Measurements from ENCODE around the gene LTF.

- TF ChIP-seq POLR2AphosphoS5 (IDR thresholded peaks at IDR 0.05; ENCODE audit: low read depth) = no peak
- TF ChIP-seq CTCF (conservative IDR thresholded peaks at IDR 0.05; ENCODE audit: low read depth in 2 of 2) = no peak
- no peak for TF ChIP-seq ZNF331 (CRISPR knock-in tag; IDR thresholded peaks at IDR 0.05; ENCODE audit: low read depth)
- TF ChIP-seq CREB1 (CRISPR knock-in tag; IDR thresholded peaks at IDR 0.05; ENCODE audit: low read depth) = no peak
- TF ChIP-seq EZH2 (IDR thresholded peaks at IDR 0.05; ENCODE audit: low read depth, unreplicated experiment) = no peak
- TF ChIP-seq, protein P1, sequence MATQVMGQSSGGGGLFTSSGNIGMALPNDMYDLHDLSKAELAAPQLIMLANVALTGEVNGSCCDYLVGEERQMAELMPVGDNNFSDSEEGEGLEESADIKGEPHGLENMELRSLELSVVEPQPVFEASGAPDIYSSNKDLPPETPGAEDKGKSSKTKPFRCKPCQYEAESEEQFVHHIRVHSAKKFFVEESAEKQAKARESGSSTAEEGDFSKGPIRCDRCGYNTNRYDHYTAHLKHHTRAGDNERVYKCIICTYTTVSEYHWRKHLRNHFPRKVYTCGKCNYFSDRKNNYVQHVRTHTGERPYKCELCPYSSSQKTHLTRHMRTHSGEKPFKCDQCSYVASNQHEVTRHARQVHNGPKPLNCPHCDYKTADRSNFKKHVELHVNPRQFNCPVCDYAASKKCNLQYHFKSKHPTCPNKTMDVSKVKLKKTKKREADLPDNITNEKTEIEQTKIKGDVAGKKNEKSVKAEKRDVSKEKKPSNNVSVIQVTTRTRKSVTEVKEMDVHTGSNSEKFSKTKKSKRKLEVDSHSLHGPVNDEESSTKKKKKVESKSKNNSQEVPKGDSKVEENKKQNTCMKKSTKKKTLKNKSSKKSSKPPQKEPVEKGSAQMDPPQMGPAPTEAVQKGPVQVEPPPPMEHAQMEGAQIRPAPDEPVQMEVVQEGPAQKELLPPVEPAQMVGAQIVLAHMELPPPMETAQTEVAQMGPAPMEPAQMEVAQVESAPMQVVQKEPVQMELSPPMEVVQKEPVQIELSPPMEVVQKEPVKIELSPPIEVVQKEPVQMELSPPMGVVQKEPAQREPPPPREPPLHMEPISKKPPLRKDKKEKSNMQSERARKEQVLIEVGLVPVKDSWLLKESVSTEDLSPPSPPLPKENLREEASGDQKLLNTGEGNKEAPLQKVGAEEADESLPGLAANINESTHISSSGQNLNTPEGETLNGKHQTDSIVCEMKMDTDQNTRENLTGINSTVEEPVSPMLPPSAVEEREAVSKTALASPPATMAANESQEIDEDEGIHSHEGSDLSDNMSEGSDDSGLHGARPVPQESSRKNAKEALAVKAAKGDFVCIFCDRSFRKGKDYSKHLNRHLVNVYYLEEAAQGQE (IDR thresholded peaks at IDR 0.05; ENCODE audit: unreplicated experiment) = no peak
- TF ChIP-seq, protein P2, sequence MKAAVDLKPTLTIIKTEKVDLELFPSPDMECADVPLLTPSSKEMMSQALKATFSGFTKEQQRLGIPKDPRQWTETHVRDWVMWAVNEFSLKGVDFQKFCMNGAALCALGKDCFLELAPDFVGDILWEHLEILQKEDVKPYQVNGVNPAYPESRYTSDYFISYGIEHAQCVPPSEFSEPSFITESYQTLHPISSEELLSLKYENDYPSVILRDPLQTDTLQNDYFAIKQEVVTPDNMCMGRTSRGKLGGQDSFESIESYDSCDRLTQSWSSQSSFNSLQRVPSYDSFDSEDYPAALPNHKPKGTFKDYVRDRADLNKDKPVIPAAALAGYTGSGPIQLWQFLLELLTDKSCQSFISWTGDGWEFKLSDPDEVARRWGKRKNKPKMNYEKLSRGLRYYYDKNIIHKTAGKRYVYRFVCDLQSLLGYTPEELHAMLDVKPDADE (IDR thresholded peaks at IDR 0.05) = no peak
- no peak for TF ChIP-seq JUNB (IDR thresholded peaks at IDR 0.05; ENCODE audit: unreplicated experiment)
- TF ChIP-seq STAT1 (IDR thresholded peaks at IDR 0.05; ENCODE audit: unreplicated experiment) = no peak
Measured at GRCh38 chr3:46512191-46512749, 47.6 kb upstream of the LTF start.
